Measurements from ENCODE around the gene SPAG6. TPM values are rescaled to one million over a fixed set of nuclear protein-coding genes. Genes with fewer than 3 reads are reported as not detected.

The SPAG6 gene
- total and polyA plus RNA-seq, 2 experiments from 2014 or later: 0.21 TPM; not detected in 1

- Mint-ChIP-seq H3K36me3 (ENCODE audit: low read depth) (no peaks in the 10 kb centered on the region), H3K4me3 (no peak overlapping the region), H3K4me1 (no peaks in the 10 kb centered on the region), H3K27me3 (ENCODE audit: insufficient read depth, low read depth, poor library complexity) (peaks cover 8% of the 10 kb centered on the region), H3K9me3 (no peaks in the 10 kb centered on the region), H3K27ac (no peak overlapping the region)
- H3K4me2 ChIP-seq: no peak overlapping the region
- ATAC-seq (no peak), DNase-seq (ENCODE audit: low spot score) (no peak)
- H3K79me2 ChIP-seq (replicated peaks; ENCODE audit: insufficient read depth): no peaks in the 10 kb centered on the region
- H3F3A ChIP-seq (replicated peaks; ENCODE audit: low read depth): no peaks in the 10 kb centered on the region
- H3K4me3 ChIP-seq: no peak overlapping the region
- H4K20me1 ChIP-seq (replicated peaks; ENCODE audit: insufficient read depth): no peaks in the 10 kb centered on the region
- no peaks in the 10 kb centered on the region for H3K36me3 ChIP-seq (ENCODE audit: insufficient read depth)
- H2AFZ ChIP-seq: no peak overlapping the region
- H3K27me3 ChIP-seq (ENCODE audit: insufficient read depth): peaks cover 32% of the 10 kb centered on the region
- no peak overlapping the region for H3K27ac ChIP-seq (ENCODE audit: low read depth)
- H3K9me2 ChIP-seq (ENCODE audit: insufficient read depth): no peaks in the 10 kb centered on the region
- TF ChIP-seq CREB1 (CRISPR knock-in tag; IDR thresholded peaks at IDR 0.05; ENCODE audit: low read depth) (no peak), STAT1 (IDR thresholded peaks at IDR 0.05; ENCODE audit: unreplicated experiment) (no peak), NANOG (IDR thresholded peaks at IDR 0.05; ENCODE audit: borderline replicate concordance) (no peak), ZNF462 (CRISPR knock-in tag; IDR thresholded peaks at IDR 0.05) (no peak), JUNB (IDR thresholded peaks at IDR 0.05; ENCODE audit: unreplicated experiment) (no peak)
- TF ChIP-seq, protein P1, sequence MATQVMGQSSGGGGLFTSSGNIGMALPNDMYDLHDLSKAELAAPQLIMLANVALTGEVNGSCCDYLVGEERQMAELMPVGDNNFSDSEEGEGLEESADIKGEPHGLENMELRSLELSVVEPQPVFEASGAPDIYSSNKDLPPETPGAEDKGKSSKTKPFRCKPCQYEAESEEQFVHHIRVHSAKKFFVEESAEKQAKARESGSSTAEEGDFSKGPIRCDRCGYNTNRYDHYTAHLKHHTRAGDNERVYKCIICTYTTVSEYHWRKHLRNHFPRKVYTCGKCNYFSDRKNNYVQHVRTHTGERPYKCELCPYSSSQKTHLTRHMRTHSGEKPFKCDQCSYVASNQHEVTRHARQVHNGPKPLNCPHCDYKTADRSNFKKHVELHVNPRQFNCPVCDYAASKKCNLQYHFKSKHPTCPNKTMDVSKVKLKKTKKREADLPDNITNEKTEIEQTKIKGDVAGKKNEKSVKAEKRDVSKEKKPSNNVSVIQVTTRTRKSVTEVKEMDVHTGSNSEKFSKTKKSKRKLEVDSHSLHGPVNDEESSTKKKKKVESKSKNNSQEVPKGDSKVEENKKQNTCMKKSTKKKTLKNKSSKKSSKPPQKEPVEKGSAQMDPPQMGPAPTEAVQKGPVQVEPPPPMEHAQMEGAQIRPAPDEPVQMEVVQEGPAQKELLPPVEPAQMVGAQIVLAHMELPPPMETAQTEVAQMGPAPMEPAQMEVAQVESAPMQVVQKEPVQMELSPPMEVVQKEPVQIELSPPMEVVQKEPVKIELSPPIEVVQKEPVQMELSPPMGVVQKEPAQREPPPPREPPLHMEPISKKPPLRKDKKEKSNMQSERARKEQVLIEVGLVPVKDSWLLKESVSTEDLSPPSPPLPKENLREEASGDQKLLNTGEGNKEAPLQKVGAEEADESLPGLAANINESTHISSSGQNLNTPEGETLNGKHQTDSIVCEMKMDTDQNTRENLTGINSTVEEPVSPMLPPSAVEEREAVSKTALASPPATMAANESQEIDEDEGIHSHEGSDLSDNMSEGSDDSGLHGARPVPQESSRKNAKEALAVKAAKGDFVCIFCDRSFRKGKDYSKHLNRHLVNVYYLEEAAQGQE (IDR thresholded peaks at IDR 0.05; ENCODE audit: unreplicated experiment): no peak
- TF ChIP-seq, protein P2, sequence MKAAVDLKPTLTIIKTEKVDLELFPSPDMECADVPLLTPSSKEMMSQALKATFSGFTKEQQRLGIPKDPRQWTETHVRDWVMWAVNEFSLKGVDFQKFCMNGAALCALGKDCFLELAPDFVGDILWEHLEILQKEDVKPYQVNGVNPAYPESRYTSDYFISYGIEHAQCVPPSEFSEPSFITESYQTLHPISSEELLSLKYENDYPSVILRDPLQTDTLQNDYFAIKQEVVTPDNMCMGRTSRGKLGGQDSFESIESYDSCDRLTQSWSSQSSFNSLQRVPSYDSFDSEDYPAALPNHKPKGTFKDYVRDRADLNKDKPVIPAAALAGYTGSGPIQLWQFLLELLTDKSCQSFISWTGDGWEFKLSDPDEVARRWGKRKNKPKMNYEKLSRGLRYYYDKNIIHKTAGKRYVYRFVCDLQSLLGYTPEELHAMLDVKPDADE (IDR thresholded peaks at IDR 0.05): no peak
- TF ChIP-seq, protein P3, sequence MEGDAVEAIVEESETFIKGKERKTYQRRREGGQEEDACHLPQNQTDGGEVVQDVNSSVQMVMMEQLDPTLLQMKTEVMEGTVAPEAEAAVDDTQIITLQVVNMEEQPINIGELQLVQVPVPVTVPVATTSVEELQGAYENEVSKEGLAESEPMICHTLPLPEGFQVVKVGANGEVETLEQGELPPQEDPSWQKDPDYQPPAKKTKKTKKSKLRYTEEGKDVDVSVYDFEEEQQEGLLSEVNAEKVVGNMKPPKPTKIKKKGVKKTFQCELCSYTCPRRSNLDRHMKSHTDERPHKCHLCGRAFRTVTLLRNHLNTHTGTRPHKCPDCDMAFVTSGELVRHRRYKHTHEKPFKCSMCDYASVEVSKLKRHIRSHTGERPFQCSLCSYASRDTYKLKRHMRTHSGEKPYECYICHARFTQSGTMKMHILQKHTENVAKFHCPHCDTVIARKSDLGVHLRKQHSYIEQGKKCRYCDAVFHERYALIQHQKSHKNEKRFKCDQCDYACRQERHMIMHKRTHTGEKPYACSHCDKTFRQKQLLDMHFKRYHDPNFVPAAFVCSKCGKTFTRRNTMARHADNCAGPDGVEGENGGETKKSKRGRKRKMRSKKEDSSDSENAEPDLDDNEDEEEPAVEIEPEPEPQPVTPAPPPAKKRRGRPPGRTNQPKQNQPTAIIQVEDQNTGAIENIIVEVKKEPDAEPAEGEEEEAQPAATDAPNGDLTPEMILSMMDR (conservative IDR thresholded peaks at IDR 0.05; ENCODE audit: low read depth in 2 of 2): no peak
- H3K4me1 ChIP-seq (ENCODE audit: insufficient read depth): no peaks in the 10 kb centered on the region
Observed at GRCh38 chr10:22445495-22445894, 100.2 kb downstream of the SPAG6 start.
